GM12878 (cell line): ENCODE results near the gene SIM2. TPM values are rescaled to one million over a fixed set of nuclear protein-coding genes. Genes with fewer than 3 reads are reported as not detected.

Experiments used
- ATAC-seq: fragments of 200-7000 bp; cut with Tn5 transposase; 3 replicates; pipeline ENCODE4 v1.9.1; 2020; ENCODE audit warnings: mild to moderate bottlenecking, moderate library complexity
- BruUV-seq: library from RNA; stranded (reverse); fragments of 400-500 nt; replicated peaks from 2 replicates; lab custom pipeline; 2021; lab: Mats Ljungman, UMichigan
- CTCF ChIA-PET: fragments of 300-600 bp; sonication (Branson Sonifier 250); formaldehyde crosslinking; extraction: SDS; loops from one replicate; lab custom pipeline; 2021; ENCODE audit warnings: inconsistent platforms; lab: Yijun Ruan, JAX
- POLR2A ChIA-PET: fragments of 350-600 bp; formaldehyde crosslinking; extraction: SDS; loops from one replicate; lab custom pipeline; 2021; ENCODE audit warnings: inconsistent platforms; lab: Charles Lee
- RAD21 ChIA-PET: fragments of 300-600 bp; sonication (Branson Sonifier 250); formaldehyde crosslinking; loops from one replicate; lab custom pipeline; 2023; ENCODE audit warnings: antibody characterized with exemption; ENCODE audit not compliant: unreplicated experiment; lab: Charles Lee
- SMC1A ChIA-PET: fragments of 300-600 bp; sonication (Branson Sonifier 250); formaldehyde crosslinking; loops from one replicate; lab custom pipeline; 2023; ENCODE audit not compliant: unreplicated experiment, uncharacterized antibody; lab: Charles Lee
- DNase-seq: peaks from one replicate; pipeline ENCODE4 v3.0.0-alpha.2; 2011; ENCODE audit warnings: low read depth, low spot score
- FAIRE-seq: peaks from 3 replicates; lab custom pipeline; 2011; peaks lifted over from hg19 to GRCh38; lab: Jason Lieb, UNC
- H2AFZ ChIP-seq: 2 replicates; pipeline ENCODE4 v1.6.0; 2011; ENCODE audit warnings: low read depth, low read length, control low read depth; ENCODE audit not compliant: control insufficient read depth
- H3K27ac ChIP-seq: 2 replicates; pipeline ENCODE4 v1.5.1; 2011; ENCODE audit warnings: control low read depth; ENCODE audit not compliant: control insufficient read depth, insufficient read depth
- H3K27me3 ChIP-seq, 2 experiments: replicated peaks in 1 of 2; 2 replicates each; pipeline versions ENCODE4 v1.6.0 to v1.6.1; 2011; ENCODE audit warnings: low read length in 1 of 2; ENCODE audit not compliant: control insufficient read depth in 2 of 2, insufficient read depth in 2 of 2
- H3K36me3 ChIP-seq, 2 experiments: 2 replicates each; pipeline ENCODE4 v1.5.1; 2011; ENCODE audit warnings: low read length in 1 of 2; ENCODE audit not compliant: control insufficient read depth in 2 of 2, insufficient read depth in 2 of 2
- H3K4me1 ChIP-seq: 2 replicates; pipeline ENCODE4 v1.6.1; 2011; ENCODE audit warnings: mild to moderate bottlenecking, low read length, moderate library complexity, mixed read lengths; ENCODE audit not compliant: control insufficient read depth, insufficient read depth
- H3K4me2 ChIP-seq: 2 replicates; pipeline ENCODE4 v1.6.0; 2011; ENCODE audit warnings: control low read depth; ENCODE audit not compliant: control insufficient read depth, insufficient read depth
- H3K4me3 ChIP-seq: fragments of 200-600 bp; sonication (generic); 2 replicates; pipeline ENCODE4 v1.5.1; 2016
- H3K79me2 ChIP-seq: 2 replicates; pipeline ENCODE4 v1.6.0; 2011; ENCODE audit warnings: low read length; ENCODE audit not compliant: control insufficient read depth, insufficient read depth
- H3K9ac ChIP-seq: 2 replicates; pipeline ENCODE4 v1.8.0; 2011; ENCODE audit warnings: low read length, control low read depth, mixed read lengths; ENCODE audit not compliant: control insufficient read depth, insufficient read depth
- H3K9me3 ChIP-seq: replicated peaks from 3 replicates; pipeline ENCODE4 v1.5.1; 2011; ENCODE audit warnings: mild to moderate bottlenecking, low read length; ENCODE audit not compliant: control insufficient read depth, insufficient read depth
- H4K20me1 ChIP-seq: 2 replicates; pipeline ENCODE4 v1.6.0; 2011; ENCODE audit not compliant: control insufficient read depth, insufficient read depth
- BCLAF1 ChIP-seq: fragments of 450-650 bp; IDR thresholded peaks from 2 replicates; pipeline ENCODE4 v1.6.1; 2017; ENCODE audit warnings: antibody characterized with exemption, mild to moderate bottlenecking, moderate library complexity
- CBX5 ChIP-seq: sonication (generic); IDR thresholded peaks from 2 replicates; pipeline ENCODE4 v1.6.1; 2016; ENCODE audit warnings: low read depth, moderate library complexity, mild to moderate bottlenecking, inconsistent platforms
- CEBPZ ChIP-seq: fragments of 150-350 bp; IDR thresholded peaks from 2 replicates; pipeline ENCODE4 v1.6.1; 2016; ENCODE audit warnings: low read depth, low read length
- DPF2 ChIP-seq: fragments of 450-650 bp; IDR thresholded peaks from 2 replicates; pipeline ENCODE4 v1.6.1; 2017; ENCODE audit warnings: mild to moderate bottlenecking
- ELK1 ChIP-seq: IDR thresholded peaks from 2 replicates; pipeline ENCODE4 v1.6.1; 2012; ENCODE audit warnings: low read depth, low read length, improper control_type of control experiment
- GABPA ChIP-seq: IDR thresholded peaks from 2 replicates; pipeline ENCODE4 v1.6.1; 2014; ENCODE audit warnings: antibody characterized with exemption, low read depth, mild to moderate bottlenecking, inconsistent platforms
- HDAC2 ChIP-seq: fragments of 200-600 bp; sonication (generic); IDR thresholded peaks from 2 replicates; pipeline ENCODE4 v1.6.1; 2017
- KLF5 ChIP-seq: fragments of 450-650 bp; IDR thresholded peaks from 2 replicates; pipeline ENCODE4 v1.6.1; 2014; ENCODE audit warnings: mild to moderate bottlenecking; ENCODE audit not compliant: partially characterized antibody
- MTA2 ChIP-seq: fragments of 450-650 bp; IDR thresholded peaks from 2 replicates; pipeline ENCODE4 v1.6.1; 2016; ENCODE audit warnings: low read depth, mild to moderate bottlenecking, moderate library complexity
- MTA3 ChIP-seq: IDR thresholded peaks from 2 replicates; pipeline ENCODE4 v1.6.1; 2012; ENCODE audit warnings: low read length, inconsistent platforms, borderline replicate concordance
- MYC ChIP-seq: IDR thresholded peaks from 2 replicates; pipeline ENCODE4 v1.6.1; 2011; ENCODE audit warnings: mild to moderate bottlenecking, low read length, moderate library complexity, inconsistent platforms; ENCODE audit not compliant: insufficient read depth, insufficient replicate concordance, insufficient read length, severe bottlenecking
- RBBP5 ChIP-seq: fragments of 200-600 bp; sonication (generic); conservative IDR thresholded peaks from 2 replicates; pipeline ENCODE4 v1.6.1; 2016
- RCOR1 ChIP-seq: conservative IDR thresholded peaks from 2 replicates; pipeline ENCODE4 v1.6.1; 2012; ENCODE audit warnings: low read depth, low read length, improper control_type of control experiment
- SPI1 ChIP-seq: IDR thresholded peaks from 2 replicates; pipeline ENCODE4 v1.6.1; 2011; ENCODE audit warnings: low read depth, mild to moderate bottlenecking, low read length, moderate library complexity, borderline replicate concordance; ENCODE audit not compliant: insufficient read depth
- SUZ12 ChIP-seq: fragments of 200-600 bp; sonication (generic); IDR thresholded peaks from one replicate; pipeline ENCODE4 v1.6.1; 2018; ENCODE audit warnings: antibody characterized with exemption, mild to moderate bottlenecking; ENCODE audit not compliant: unreplicated experiment
- ZNF274 ChIP-seq: IDR thresholded peaks from one replicate; pipeline ENCODE4 v1.8.0; 2011; ENCODE audit not compliant: insufficient read length, insufficient read depth
- WGBS: methylation state at CpG from one replicate; pipeline ENCODE4 v1.1.6; 2016; ENCODE audit warnings: low lambda C conversion rate; ENCODE audit not compliant: insufficient replicate concordance, insufficient coverage; ENCODE audit errors: missing lambda C conversion rate; 5-methylcytosine and 5-hydroxymethylcytosine counted together
- in situ Hi-C: fragments of 300-500 bp; cut with MboI; formaldehyde crosslinking; loops from 9 replicates; pipeline ENCODE4 v1.14.3; 2018; ENCODE audit warnings: mixed read lengths
- intact Hi-C: fragments of 100-400 bp; cut with micrococcal nuclease; formaldehyde crosslinking; loops from one replicate; pipeline ENCODE4 v1.14.2; 2022; ENCODE audit not compliant: unreplicated experiment
- polyA plus RNA-seq, 11 experiments: library from polyadenylated mRNA; depleted of rRNA in 4 of 11; unstranded in 6 of 11; stranded (reverse) in 5 of 11; fragments of >200 nt; fragmentation: Nextera tagmentation in 4 of 11; fragmentation: Illumina TruSeq in 1 of 11; extraction: Ambion mirVana in 4 of 11; extraction: Trizol in 1 of 11; gene quantifications; 1 replicate in 1 of 11; 2 replicates in 10 of 11; pipeline versions ENCODE4 v1.2.1 to v1.2.3, GENCODE V29; 2011 to 2016; ENCODE audit warnings: inconsistent platforms in 2 of 11, missing spikeins in 2 of 11, low read depth in 1 of 11
- total RNA-seq, 4 experiments: library from RNA; depleted of rRNA in 3 of 4; stranded (reverse); fragments of >200 nt in 3 of 4; fragmentation: Illumina TruSeq in 1 of 4; extraction: Trizol in 1 of 4; gene quantifications; 2 replicates each; pipeline versions ENCODE4 v1.2.1 to v1.2.3, GENCODE V29; 2013 to 2021

SIM2 gene
- total and polyA plus RNA-seq, 10 of the 15 experiments (the other 5 are each of a cell fraction or from before 2014, with no cell fraction given): 0.02 to 0.15 (median 0.05) TPM; not detected in 7

GRCh38 chr21:36730291-36731281, 31.7 kb downstream of the SIM2 start:
- Histone ChIP-seq H3K79me2 (no peaks in the 10 kb centered on the region), H3K9ac (no peak overlapping the region), H4K20me1 (no peaks in the 10 kb centered on the region), H3K4me2 (no peak overlapping the region), H3K27ac (no peak overlapping the region), H3K9me3 (no peaks in the 10 kb centered on the region), H3K27me3 (no peaks in the 10 kb centered on the region; a peak in 2 of 4 replicates), H3K4me3 (no peak overlapping the region), H3K36me3 (no peaks in the 10 kb centered on the region), H2AFZ (no peak overlapping the region), H3K4me1 (no peaks in the 10 kb centered on the region)
- ChIA-PET CTCF (no interaction called here), POLR2A (no interaction called here), RAD21 (no interaction called here), SMC1A (no interaction called here)
- DNase-seq: no peak
- BruUV-seq: no TSS peak
- FAIRE-seq: no peak
- no peak for ATAC-seq
- intact Hi-C loops (no loop called here), in situ Hi-C loops (no loop called here)
- TF ChIP-seq GABPA (no peak), ELK1 (no peak), MTA2 (no peak), RCOR1 (no peak), CEBPZ (no peak), BCLAF1 (no peak), MYC (no peak), MTA3 (no peak), SUZ12 (no peak), KLF5 (no peak), CBX5 (no peak), SPI1 (no peak), RBBP5 (no peak), HDAC2 (no peak), DPF2 (no peak), ZNF274 (no peak)
- 53% methylated on average over 30 of the region's 30 CpGs for WGBS
